HG03135 (cell line): Measurements from ENCODE around the gene C5.

ENCODE experiments used
- ATAC-seq: cut with Tn5 transposase; IDR thresholded peaks from one replicate; pipeline ENCODE4 v1.9.1; 2021; ENCODE audit warnings: mild to moderate bottlenecking, moderate library complexity; ENCODE audit not compliant: unreplicated experiment

The C5 gene

DNA sequence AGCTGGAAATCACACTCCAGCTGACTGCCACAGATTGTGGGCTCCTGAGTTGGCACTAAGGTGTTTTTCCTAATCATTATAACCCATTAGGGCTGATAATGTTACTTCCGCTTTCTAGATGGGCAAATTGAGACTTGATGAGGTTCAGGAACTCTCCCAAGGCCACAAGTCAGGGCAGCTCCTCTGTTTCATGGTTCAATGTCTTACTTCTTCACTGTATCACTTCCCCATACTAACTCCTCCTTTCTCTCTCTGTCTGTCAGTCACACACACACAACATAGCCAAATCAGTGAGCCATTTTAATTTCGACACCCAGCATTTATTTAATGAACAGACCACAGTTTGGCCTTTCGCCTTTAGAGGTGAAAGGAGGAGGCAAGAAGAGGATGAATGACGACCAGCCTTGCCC lies 105.6 kb downstream of the C5 start:
- ATAC-seq = peak; percentile 97

DNA sequence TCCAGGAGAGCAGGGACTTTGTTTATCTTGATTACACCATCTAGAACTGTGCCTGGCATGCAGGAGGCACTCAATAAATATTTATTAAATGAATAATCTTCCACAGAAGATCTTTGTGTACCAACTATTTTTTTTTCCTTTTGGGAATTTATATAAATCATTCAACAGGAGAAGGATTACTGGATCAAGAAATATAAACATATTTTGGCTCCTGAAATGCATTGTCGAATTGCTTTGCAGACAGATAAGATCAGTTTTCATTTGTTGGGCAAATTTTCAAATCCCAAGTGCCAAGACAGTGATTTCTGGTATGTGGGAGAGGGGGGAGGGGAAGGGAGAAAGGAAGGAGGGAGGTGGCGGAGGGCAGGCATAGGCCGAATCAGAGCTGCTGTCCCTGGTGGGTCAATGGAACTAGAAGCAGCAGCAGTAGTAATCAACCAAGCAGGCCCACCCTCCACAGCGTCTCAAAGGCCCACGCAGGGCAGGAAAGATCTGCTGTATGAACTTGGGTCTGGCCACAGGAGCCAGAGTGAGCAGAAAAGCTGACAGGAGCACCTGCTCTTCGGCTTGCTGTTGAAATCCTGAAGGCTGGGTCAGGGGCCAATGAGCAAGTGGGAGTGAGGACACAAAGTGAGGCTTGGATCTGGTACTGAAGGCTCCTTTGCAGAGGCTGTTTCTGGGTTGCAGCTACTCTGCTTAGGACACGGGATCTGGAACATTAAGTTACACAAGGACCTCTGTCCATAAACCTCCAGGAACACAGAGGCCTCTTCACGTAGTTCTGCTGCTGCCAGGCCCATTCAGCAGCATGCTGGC lies 107.7 kb downstream of the C5 start:
- ATAC-seq = no peak

DNA sequence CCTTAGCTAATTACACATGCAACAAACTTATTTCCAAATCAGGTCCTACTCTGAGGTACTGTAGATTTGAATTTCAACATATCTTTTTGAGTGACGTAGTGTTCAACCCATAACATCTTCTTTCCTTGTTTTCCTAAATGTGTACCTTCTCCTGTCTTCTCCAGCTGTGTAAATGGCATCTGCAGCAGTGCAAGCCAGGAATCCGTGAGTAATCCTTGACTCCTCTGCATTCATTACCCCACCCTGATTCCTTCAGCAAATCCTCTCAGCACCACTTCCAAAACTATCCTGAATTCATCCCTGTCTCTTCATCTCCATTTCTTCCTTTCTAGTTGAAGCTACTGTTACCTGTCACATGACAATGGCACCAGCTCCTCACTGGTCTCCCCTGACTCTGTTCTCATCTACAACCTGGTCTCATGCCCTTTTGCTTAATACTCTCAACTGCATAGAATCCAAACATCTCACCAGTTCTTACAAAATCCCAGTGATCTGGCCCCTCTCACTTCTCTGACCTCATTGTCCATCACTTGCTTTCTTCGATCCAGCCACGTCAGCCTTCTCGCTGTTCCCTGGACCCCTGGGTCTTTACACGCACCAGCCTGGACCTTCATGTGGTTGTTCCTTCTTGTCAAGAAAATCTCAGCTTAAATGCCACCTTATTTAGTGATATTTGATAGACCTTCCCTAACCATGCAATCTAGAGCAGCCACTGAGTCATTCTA lies 108.9 kb downstream of the C5 start:
- ATAC-seq = no peak

DNA sequence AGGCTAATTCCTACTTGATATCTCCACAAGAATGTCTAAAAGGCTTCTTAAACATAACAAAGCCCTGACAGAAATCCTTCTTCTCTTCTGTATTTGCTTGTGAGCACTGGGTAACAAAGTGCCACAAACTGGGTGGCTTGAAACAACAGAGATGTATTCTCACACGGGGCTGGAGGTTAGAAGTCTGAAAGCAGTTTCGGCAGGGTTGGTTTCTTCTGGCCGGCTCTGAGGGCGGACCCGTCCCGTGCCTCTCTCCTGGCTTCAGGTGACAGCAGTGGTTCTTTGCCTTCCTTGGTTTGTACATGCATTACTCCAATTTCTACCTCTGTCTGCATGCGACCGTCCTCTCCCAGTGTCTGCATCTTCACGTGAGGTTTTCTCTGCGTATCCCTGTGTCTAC lies 109.5 kb downstream of the C5 start:
- no peak for ATAC-seq

- ATAC-seq = no peak
These were observed 111.2 kb downstream of the C5 start for GRCh38 chr9:120938851-120939250.

GRCh38 chr9:120937596-120937995 lies 112.5 kb downstream of the C5 start:
- ATAC-seq = no peak

- no peak for ATAC-seq
These were observed 112.9 kb downstream of the C5 start for GRCh38 chr9:120937127-120937526.

GRCh38 chr9:120936764-120937122 lies 113.3 kb downstream of the C5 start:
- no peak for ATAC-seq

DNA sequence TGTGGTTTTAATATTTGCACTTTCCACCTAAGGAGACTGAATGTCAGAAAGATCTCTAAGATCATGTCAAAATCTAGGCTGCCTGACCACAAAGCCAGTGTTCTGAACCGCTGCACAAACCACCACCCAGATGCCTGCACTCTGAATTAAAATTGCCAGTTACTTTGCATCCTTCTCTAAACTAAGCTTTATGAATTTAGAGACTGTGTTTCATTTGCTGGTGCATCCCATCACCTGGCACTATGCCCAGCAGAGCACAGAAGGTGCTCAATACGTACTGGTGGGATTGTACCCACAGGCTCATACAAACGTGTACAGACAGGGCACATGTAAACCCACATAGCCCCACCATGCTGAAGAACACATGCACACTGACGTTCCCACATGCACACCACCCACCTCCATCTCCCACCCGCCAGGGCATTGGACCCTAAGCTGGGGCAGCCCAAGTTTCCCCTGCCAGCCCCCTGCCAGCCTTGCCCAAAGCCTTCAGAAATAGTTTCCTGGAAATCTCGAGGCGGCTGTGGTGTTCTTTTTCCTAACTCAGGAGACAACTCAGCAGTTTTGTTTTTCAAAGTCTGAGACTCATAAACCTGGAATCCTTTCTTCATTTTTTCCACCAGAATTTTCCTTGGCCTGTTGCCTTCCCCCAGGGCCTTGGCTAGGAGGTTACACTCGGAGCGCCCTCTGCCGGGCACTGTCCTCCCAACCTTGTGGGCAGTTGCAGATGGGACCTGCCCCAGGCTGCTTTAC lies 113.9 kb downstream of the C5 start:
- ATAC-seq = peak; percentile 43

DNA sequence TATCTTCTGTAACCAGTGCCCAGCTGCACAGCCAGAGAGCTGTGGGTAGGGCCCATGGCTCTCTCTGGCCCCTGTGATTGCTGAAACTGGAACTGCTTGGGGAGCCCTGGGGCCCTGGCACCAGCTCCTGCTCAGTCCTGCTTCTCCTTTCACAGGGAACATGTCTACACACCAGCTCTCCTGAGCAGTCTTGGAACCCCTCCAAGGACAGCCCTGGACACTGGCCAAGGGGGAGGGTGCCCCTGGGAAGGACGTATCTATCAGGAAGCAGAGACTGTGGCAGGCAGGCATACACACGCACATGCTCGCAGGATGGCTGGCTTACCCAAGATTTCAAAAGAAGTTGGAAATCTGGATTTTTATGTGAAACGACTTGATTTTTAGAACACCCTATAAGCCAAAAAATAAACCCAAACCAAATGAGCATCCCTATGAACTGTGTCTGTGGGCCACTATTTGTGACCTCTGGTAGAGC lies 114.7 kb downstream of the C5 start:
- ATAC-seq = no peak

GRCh38 chr9:120934281-120934680 lies 115.8 kb downstream of the C5 start:
- ATAC-seq = no peak

DNA sequence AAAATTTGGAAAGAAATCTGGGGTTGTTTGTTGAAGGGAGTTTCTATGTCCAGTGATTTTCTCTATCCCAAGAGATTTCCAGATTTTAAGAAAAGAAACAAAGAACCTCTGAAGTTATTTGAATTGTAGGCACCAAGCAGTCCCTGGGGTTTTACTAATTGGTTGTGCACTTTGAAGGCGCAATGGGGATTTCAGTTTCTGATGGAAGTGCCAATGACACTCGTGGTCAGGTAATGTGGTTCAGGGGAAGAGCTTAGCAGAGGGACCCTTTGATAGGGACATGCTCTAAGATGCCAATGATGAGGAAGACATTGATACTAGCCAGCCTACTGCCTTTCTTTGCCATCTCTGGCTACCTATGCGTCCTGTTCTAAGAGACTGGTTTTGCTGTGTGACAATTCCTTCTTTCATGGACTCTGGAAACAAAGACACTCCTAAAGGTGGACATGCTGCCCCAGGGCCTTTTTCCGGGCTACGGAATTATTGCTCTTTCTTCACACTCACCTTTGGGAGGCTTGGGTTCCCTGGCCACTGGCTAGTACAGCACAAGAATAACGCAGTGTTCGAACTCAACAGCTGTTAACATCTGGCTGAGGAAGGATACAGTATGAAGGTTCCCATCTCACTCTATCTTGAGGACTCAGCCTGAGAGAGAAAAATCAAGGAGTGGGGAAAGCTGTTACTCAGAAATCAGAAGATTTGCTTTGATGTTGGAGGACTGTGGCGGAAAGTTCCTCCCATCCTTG lies 116.6 kb downstream of the C5 start:
- ATAC-seq = no peak

DNA sequence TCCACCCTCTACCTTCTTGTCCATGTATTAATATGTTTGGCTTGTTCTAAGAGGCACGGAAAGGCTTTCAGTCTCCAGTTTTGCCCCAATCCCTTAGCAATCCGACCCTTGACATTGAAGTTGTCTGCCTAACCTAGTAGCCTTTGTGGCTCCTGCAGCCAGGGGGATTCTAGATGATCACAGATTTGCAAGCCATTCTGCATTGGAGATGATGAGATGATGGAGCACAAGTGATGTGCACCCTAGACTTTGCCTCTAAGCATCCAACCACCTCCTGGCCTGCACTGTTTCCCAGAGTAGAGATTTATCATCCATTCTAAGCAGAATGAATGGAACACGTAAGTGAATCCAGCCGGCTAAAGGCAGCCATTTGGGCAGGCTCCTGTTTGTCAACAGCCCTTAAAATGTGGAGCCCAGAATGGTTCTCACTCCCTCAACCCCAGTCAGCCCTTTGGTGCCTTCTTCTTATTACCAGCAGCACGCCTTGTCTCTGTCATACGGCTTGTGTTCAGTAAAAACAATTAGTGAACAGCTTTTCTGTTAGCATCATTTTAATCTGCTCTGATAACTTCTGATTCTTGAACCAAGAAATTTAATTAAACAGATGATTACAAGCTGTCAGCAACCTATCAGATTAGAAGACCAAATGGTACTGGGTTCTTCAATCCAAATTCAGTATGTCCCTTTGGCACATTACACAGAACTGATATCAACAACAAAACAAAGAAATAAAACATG lies 117.8 kb downstream of the C5 start:
- no peak for ATAC-seq

DNA sequence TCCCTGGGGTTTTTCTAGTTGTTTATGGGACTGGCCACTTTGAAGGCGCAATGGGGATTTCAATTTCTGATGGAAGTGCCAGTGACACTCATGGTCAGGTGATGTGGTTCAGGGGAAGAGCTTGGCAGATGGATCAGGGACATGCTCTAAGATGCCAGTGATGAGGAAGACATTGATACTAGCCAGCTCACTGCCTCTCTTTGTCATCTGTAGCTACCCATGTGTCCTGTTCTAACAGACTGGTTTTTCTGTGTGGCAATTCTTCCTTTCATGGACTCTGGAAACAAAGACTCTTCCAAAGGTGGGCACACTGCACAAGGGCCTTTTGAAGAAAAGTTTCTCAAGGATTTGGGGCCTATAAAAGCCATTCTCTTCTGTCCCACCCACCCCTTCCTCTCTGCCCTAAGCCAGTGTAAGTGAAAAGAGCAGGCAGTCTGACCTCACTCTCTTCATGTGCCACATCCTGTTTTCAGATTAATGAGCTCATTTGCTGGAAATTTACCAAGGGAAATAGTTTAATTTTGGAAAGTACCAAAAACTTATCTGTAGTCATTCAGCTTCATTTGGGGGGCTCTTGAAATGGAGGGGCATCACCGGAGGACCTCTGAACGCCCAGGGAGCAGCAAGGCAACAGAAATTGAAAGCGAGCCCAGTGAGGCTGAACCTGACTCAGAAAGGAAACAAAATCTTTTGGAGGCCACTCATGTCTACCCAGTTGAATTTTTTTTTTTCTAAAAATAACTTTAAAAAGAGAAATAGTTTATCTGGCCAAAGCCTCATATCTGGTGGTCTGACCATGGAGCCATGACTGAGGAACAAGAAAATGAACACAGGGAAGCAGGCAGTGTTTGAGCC lies 118.6 kb downstream of the C5 start:
- peak; percentile 50 for ATAC-seq

DNA sequence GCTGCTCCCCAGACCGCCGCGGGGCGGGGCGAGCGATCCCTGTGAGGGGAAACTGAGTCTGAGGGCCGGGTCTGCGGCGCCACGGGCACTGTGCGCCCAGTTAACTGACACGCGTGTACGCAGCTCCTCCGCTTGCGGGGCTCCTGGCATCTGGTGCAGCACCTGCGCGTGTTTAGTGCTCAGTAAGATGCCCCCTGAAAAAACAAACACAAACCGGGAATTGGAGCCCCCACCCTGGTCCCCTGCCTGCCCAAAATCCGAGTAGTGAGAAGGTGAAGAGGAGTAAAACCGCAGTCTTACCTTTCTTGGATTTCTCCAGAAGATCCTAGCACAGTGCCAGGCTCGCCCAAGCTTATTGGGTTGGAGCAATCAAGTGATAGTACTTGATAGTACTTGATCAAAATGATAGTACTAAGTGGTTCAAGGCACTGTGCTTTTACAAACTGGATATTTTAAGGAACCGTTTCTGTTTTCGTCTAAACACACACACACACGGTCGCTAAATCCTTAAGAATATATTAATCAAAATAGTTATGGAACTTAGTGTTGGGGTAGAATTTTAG lies 120.8 kb downstream of the C5 start:
- ATAC-seq = no peak

- peak; percentile 48 for ATAC-seq
These were observed 121.4 kb downstream of the C5 start for GRCh38 chr9:120928483-120929228.

DNA sequence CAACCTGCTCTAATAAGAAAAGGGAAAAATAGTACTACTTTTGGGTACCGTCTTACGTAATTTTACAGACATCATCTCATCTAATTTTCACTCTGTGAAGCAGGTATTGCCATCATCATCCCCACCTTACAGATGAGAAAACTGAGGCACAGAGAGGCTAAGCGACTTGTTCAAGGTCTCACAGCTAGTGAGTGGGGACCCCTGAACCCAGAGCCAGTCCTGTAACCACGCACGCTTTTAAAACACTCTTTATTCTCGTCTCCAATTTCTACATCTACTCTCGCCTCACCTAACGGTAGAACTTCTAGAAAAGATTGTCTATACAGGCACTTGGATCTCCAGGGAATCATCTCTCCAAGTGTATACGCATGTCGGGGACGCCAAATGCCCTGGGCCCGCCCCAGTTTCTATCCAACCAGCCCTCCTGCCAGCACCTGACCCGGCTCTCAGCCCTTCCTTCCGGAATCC lies 122.0 kb downstream of the C5 start:
- ATAC-seq = no peak
